ENCODE data around the gene SGPP1.
"Not testable (repeated sequence)": the region's sequence is repeated elsewhere in the genome, so short reads cannot be mapped to it uniquely, and the experiment has no call there.

SGPP1 gene

GRCh38 chr14:63725786-63726460, 1.9 kb downstream of the SGPP1 start:
- no peak for DNase-seq

GRCh38 chr14:63717702-63718101, 10.2 kb downstream of the SGPP1 start:
- DNase-seq: peak; percentile 75

GRCh38 chr14:63715360-63715759, 12.5 kb downstream of the SGPP1 start:
- DNase-seq: no peak

GRCh38 chr14:63713764-63714163, 14.1 kb downstream of the SGPP1 start:
- DNase-seq: peak; percentile 76

GRCh38 chr14:63713058-63713457, 14.8 kb downstream of the SGPP1 start:
- no peak for DNase-seq

GRCh38 chr14:63712123-63712522, 15.7 kb downstream of the SGPP1 start:
- no peak for DNase-seq

GRCh38 chr14:63710497-63710896, 17.4 kb downstream of the SGPP1 start:
- peak; percentile 45 for DNase-seq

GRCh38 chr14:63709589-63709988, 18.3 kb downstream of the SGPP1 start:
- peak; percentile 53 for DNase-seq

- DNase-seq: no peak
These were observed 20.6 kb downstream of the SGPP1 start for GRCh38 chr14:63707216-63707615.

- no peak for DNase-seq
These were observed 22.2 kb downstream of the SGPP1 start for GRCh38 chr14:63705561-63706070.

GRCh38 chr14:63702530-63702929, 25.3 kb downstream of the SGPP1 start:
- DNase-seq: not testable (repeated sequence)

- peak; percentile 90 for DNase-seq
These were observed 26.1 kb downstream of the SGPP1 start for GRCh38 chr14:63701606-63702299.

- DNase-seq: peak; percentile 62
These were observed 35.4 kb downstream of the SGPP1 start for GRCh38 chr14:63692310-63693020.

- DNase-seq: no peak
These were observed 38.7 kb downstream of the SGPP1 start for GRCh38 chr14:63689132-63689531.

- DNase-seq: no peak
These were observed 40.9 kb downstream of the SGPP1 start for GRCh38 chr14:63686926-63687325.

GRCh38 chr14:63685401-63685800, 42.5 kb downstream of the SGPP1 start:
- no peak for DNase-seq

- DNase-seq: no peak
These were observed 44.9 kb downstream of the SGPP1 start for GRCh38 chr14:63682727-63683593.

GRCh38 chr14:63678536-63678935, 49.3 kb downstream of the SGPP1 start:
- no peak for DNase-seq

GRCh38 chr14:63677891-63678379, 49.9 kb downstream of the SGPP1 start:
- DNase-seq: peak; percentile 71

- no peak for DNase-seq
These were observed 51.2 kb downstream of the SGPP1 start for GRCh38 chr14:63676615-63677014.

GRCh38 chr14:63673886-63674497, 53.9 kb downstream of the SGPP1 start:
- no peak for DNase-seq

- DNase-seq: no peak
These were observed 54.6 kb downstream of the SGPP1 start for GRCh38 chr14:63673255-63673654.

Measured in hematopoietic multipotent progenitor cell treated with erythropoietin and hydrocortisone succinate and interleukin-3 and kit ligand, for 4 days (in vitro differentiated cells).